IMR-90 (cell line): ENCODE data around the gene RPP40. TPM values are rescaled to one million over a fixed set of nuclear protein-coding genes. Genes with fewer than 3 reads are reported as not detected.

Source experiments
- ATAC-seq: fragments of 200-7000 bp; cut with Tn5 transposase; 2 replicates; pipeline ENCODE4 v1.9.1; 2020; ENCODE audit warnings: low read depth, mild to moderate bottlenecking, moderate library complexity
- BruUV-seq: library from RNA; stranded (reverse); fragments of 400-500 nt; replicated peaks from 2 replicates; lab custom pipeline; 2021; lab: Mats Ljungman, UMichigan
- CTCF ChIA-PET: fragments of 300-600 bp; formaldehyde crosslinking; extraction: SDS; loops from one replicate; lab custom pipeline; 2021; ENCODE audit warnings: antibody characterized with exemption; lab: Yijun Ruan, JAX
- POLR2A ChIA-PET: fragments of 300-600 bp; sonication (Branson Sonifier 250); formaldehyde crosslinking; loops from one replicate; lab custom pipeline; 2022; ENCODE audit warnings: antibody characterized with exemption; ENCODE audit not compliant: unreplicated experiment; lab: Charles Lee
- DNase-seq: peaks from one replicate; pipeline ENCODE4 v3.0.0; 2013
- H2AFZ ChIP-seq: replicated peaks from 2 replicates; pipeline ENCODE3; 2013; ENCODE audit warnings: low read length, mild to moderate bottlenecking; ENCODE audit not compliant: poor library complexity
- H2AK5ac ChIP-seq: 2 replicates; pipeline ENCODE4 v1.6.1; 2013; ENCODE audit warnings: low read depth, low read length, inconsistent platforms
- H2AK9ac ChIP-seq: replicated peaks from 2 replicates; pipeline ENCODE3; 2013; ENCODE audit warnings: mild to moderate bottlenecking, low read depth, low read length, moderate library complexity; ENCODE audit not compliant: poor library complexity
- H2BK120ac ChIP-seq: 2 replicates; pipeline ENCODE4 v1.6.1; 2013; ENCODE audit warnings: low read depth, low read length, inconsistent platforms
- H2BK15ac ChIP-seq: 3 replicates; pipeline ENCODE4 v1.6.1; 2013; ENCODE audit warnings: low read depth, low read length, inconsistent platforms
- H2BK20ac ChIP-seq: 2 replicates; pipeline ENCODE4 v1.6.1; 2013; ENCODE audit warnings: low read depth, mild to moderate bottlenecking, inconsistent platforms, low read length, moderate library complexity
- H2BK5ac ChIP-seq: 2 replicates; pipeline ENCODE4 v1.6.1; 2013; ENCODE audit warnings: mild to moderate bottlenecking, low read depth, low read length, inconsistent platforms; ENCODE audit not compliant: poor library complexity, severe bottlenecking
- H3K14ac ChIP-seq: replicated peaks from 2 replicates; pipeline ENCODE4 v1.6.1; 2013; ENCODE audit warnings: low read depth, low read length, inconsistent platforms
- H3K18ac ChIP-seq: 2 replicates; pipeline ENCODE4 v1.6.1; 2013; ENCODE audit warnings: low read depth, low read length, control low read depth
- H3K23ac ChIP-seq: 2 replicates; pipeline ENCODE4 v1.6.1; 2013; ENCODE audit warnings: low read depth, low read length, inconsistent platforms
- H3K27ac ChIP-seq: 2 replicates; pipeline ENCODE4 v1.5.1; 2013; ENCODE audit warnings: mild to moderate bottlenecking, control low read depth, low read length; ENCODE audit not compliant: insufficient read depth
- H3K27me3 ChIP-seq: 2 replicates; pipeline ENCODE4 v1.6.1; 2013; ENCODE audit warnings: low read length; ENCODE audit not compliant: control insufficient read depth, insufficient read depth
- H3K36me3 ChIP-seq: 2 replicates; pipeline ENCODE4 v1.6.1; 2013; ENCODE audit warnings: low read length, mixed read lengths; ENCODE audit not compliant: control insufficient read depth, insufficient read depth
- H3K4ac ChIP-seq: 2 replicates; pipeline ENCODE4 v1.6.1; 2013; ENCODE audit warnings: low read depth, low read length, inconsistent platforms
- H3K4me1 ChIP-seq: 2 replicates; pipeline ENCODE4 v1.6.1; 2013; ENCODE audit warnings: low read length, mixed read lengths; ENCODE audit not compliant: control insufficient read depth, insufficient read depth
- H3K4me2 ChIP-seq: 2 replicates; pipeline ENCODE4 v1.6.1; 2013; ENCODE audit warnings: low read depth, mild to moderate bottlenecking, control low read depth, low read length, moderate library complexity
- H3K4me3 ChIP-seq: 2 replicates; pipeline ENCODE4 v1.5.1; 2013; ENCODE audit warnings: low read depth, mild to moderate bottlenecking, control low read depth, low read length, moderate library complexity; ENCODE audit not compliant: insufficient read depth
- H3K56ac ChIP-seq: 2 replicates; pipeline ENCODE4 v1.6.1; 2013; ENCODE audit warnings: low read length, inconsistent platforms; ENCODE audit not compliant: insufficient read depth; ENCODE audit errors: extremely low read depth
- H3K79me1 ChIP-seq, 2 experiments: 2 replicates each; pipeline ENCODE4 v1.6.1; 2013; ENCODE audit warnings: low read length in 2 of 2, inconsistent platforms in 1 of 2, low read depth in 1 of 2
- H3K9ac ChIP-seq: 2 replicates; pipeline ENCODE4 v1.6.1; 2013; ENCODE audit warnings: low read depth, low read length, control low read depth
- H3K9me1 ChIP-seq: 2 replicates; pipeline ENCODE4 v1.6.1; 2013; ENCODE audit warnings: low read length, inconsistent platforms; ENCODE audit not compliant: insufficient read depth
- H3K9me3 ChIP-seq: 2 replicates; pipeline ENCODE4 v1.6.1; 2013; ENCODE audit warnings: low read length; ENCODE audit not compliant: control insufficient read depth, insufficient read depth
- H4K20me1 ChIP-seq: 2 replicates; pipeline ENCODE4 v1.6.1; 2013; ENCODE audit warnings: low read length, inconsistent platforms; ENCODE audit not compliant: insufficient read depth
- H4K5ac ChIP-seq: 2 replicates; pipeline ENCODE4 v1.6.1; 2013; ENCODE audit warnings: mild to moderate bottlenecking, low read depth, low read length, control low read depth
- H4K8ac ChIP-seq, 2 experiments: 2 replicates each; pipeline ENCODE4 v1.6.1; 2013; ENCODE audit warnings: low read depth in 2 of 2, low read length in 2 of 2, control low read depth in 1 of 2, inconsistent platforms in 1 of 2
- H4K91ac ChIP-seq: 2 replicates; pipeline ENCODE4 v1.6.1; 2013; ENCODE audit warnings: low read depth, low read length, inconsistent platforms; ENCODE audit not compliant: insufficient read depth
- BHLHE40 ChIP-seq: fragments of 150-350 bp; IDR thresholded peaks from 2 replicates; pipeline ENCODE4 v1.6.1; 2016; ENCODE audit warnings: mild to moderate bottlenecking, low read depth, low read length
- CEBPB ChIP-seq: IDR thresholded peaks from 2 replicates; pipeline ENCODE4 v1.6.1; 2012; ENCODE audit warnings: low read depth, low read length, improper control_type of control experiment
- FOS ChIP-seq: fragments of 150-350 bp; IDR thresholded peaks from 2 replicates; pipeline ENCODE4 v1.6.1; 2016; ENCODE audit warnings: low read depth, low read length
- MAFK ChIP-seq: IDR thresholded peaks from 2 replicates; pipeline ENCODE4 v1.6.1; 2012; ENCODE audit warnings: low read depth, low read length, improper control_type of control experiment
- NFE2L2 ChIP-seq: fragments of 150-350 bp; IDR thresholded peaks from 2 replicates; pipeline ENCODE4 v1.6.1; 2016; ENCODE audit warnings: low read depth, mild to moderate bottlenecking, low read length
- POLR2A ChIP-seq: IDR thresholded peaks from 2 replicates; pipeline ENCODE4 v1.6.1; 2012; ENCODE audit warnings: mild to moderate bottlenecking, low read depth, low read length
- RAD21 ChIP-seq: IDR thresholded peaks from 2 replicates; pipeline ENCODE4 v1.6.1; 2012; ENCODE audit warnings: low read length, improper control_type of control experiment
- RFX5 ChIP-seq: IDR thresholded peaks from 2 replicates; pipeline ENCODE4 v1.8.0; 2012; ENCODE audit warnings: low read depth, mild to moderate bottlenecking, low read length, moderate library complexity
- SMC3 ChIP-seq: fragments of 150-350 bp; IDR thresholded peaks from 2 replicates; pipeline ENCODE4 v1.6.1; 2016; ENCODE audit warnings: low read depth, mild to moderate bottlenecking, antibody characterized with exemption, low read length, moderate library complexity
- WGBS, 2 experiments: methylation state at CpG; one replicate each; pipeline versions ENCODE4 v1.1.5 to v1.1.7; 2013; ENCODE audit warnings: missing lambda C conversion rate in 2 of 2; ENCODE audit not compliant: insufficient read length in 1 of 2; ENCODE audit errors: extremely low coverage in 2 of 2; 5-methylcytosine and 5-hydroxymethylcytosine counted together
- dilution Hi-C: fragments of 300-500 bp; cut with HindIII; formaldehyde crosslinking; loops from one replicate; pipeline ENCODE4 v1.14.3; 2018; ENCODE audit warnings: low sequenced_read_pairs; ENCODE audit not compliant: unreplicated experiment
- in situ Hi-C: fragments of 300-500 bp; cut with MboI; formaldehyde crosslinking; loops from 3 replicates; pipeline ENCODE4 v1.14.3; 2019; ENCODE audit warnings: low sequenced_read_pairs, inconsistent platforms, mixed read lengths
- intact Hi-C: fragments of 100-400 bp; cut with micrococcal nuclease; formaldehyde crosslinking; loops from 2 replicates; pipeline ENCODE4 v1.10.0; 2022
- polyA plus RNA-seq, 3 experiments: library from polyadenylated mRNA; depleted of rRNA; stranded (reverse); fragments of >200 nt; gene quantifications; 2 replicates each; pipeline ENCODE4 v1.2.3, GENCODE V29; 2012; ENCODE audit warnings: low replicate concordance in 1 of 3
- total RNA-seq: library from RNA; depleted of rRNA; stranded (reverse); fragments of >200 nt; gene quantifications from 2 replicates; pipeline ENCODE4 v1.2.3, GENCODE V29; 2012
- TF ChIP-seq, protein P1 (sequence below): fragments of 150-350 bp; IDR thresholded peaks from 2 replicates; pipeline ENCODE4 v1.6.1; 2017; ENCODE audit warnings: mild to moderate bottlenecking, antibody characterized with exemption, low read length, low read depth
- TF ChIP-seq, protein P2 (sequence below): fragments of 150-350 bp; IDR thresholded peaks from 2 replicates; pipeline ENCODE4 v1.6.1; 2016; ENCODE audit warnings: low read depth, mild to moderate bottlenecking, low read length, moderate library complexity, borderline replicate concordance

The RPP40 gene
- total and polyA plus RNA-seq, 2 of the 4 experiments (the other 2 are of a cell fraction): 8.1 to 22.2 TPM

DNA sequence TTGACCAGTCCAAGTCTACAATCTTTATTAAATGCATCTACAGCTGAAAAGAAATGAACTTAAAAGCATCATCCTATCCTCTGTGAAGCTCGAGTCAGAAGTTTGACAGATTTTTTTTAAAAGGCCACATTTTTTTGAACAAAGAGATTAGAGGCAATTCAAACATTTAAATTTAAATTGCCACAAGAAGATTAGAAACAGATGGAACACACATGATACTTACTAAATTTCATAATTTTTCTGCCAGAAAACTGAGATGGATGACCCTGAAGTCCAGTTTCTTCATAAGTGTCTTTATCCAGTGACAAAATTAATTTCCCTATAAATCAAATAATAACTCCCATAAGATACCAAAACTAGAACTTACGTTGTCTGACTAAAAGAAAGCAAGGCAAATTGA, 4.3 kb downstream of the RPP40 start:
- Histone ChIP-seq H3K23ac (no peak overlapping the region), H3K27ac (no peak overlapping the region), H3K9me3 (no peaks in the 10 kb centered on the region), H4K5ac (no peak overlapping the region), H2BK120ac (no peak overlapping the region), H2AFZ (no peak overlapping the region), H2AK9ac (no peak overlapping the region), H3K56ac (no peak overlapping the region), H2BK5ac (no peak overlapping the region), H3K18ac (no peak overlapping the region), H4K8ac (no peak overlapping the region), H3K14ac (no peak overlapping the region), H3K27me3 (no peaks in the 10 kb centered on the region), H3K4ac (no peak overlapping the region), H4K20me1 (no peaks in the 10 kb centered on the region; the same call in 1 of the 2 replicates), H2AK5ac (no peak overlapping the region), H3K9me1 (peaks cover 4% of the 10 kb centered on the region; the same call in 1 of the 2 replicates), H3K4me3 (no peak overlapping the region), H2BK15ac (no peak overlapping the region), H3K4me1 (no peaks in the 10 kb centered on the region; the same call in 1 of the 2 replicates), H2BK20ac (no peak overlapping the region), H3K9ac (no peak overlapping the region), H3K79me1 (peaks cover 0 to 4% of the 10 kb centered on the region in 2 experiments; a peak in 1 of 4 replicates), H3K4me2 (no peak overlapping the region), H3K36me3 (peaks cover 7% of the 10 kb centered on the region), H4K91ac (no peak overlapping the region)
- intact Hi-C loops: no loop called here
- in situ Hi-C loops: no loop called here
- POLR2A ChIA-PET: no interaction called here
- no peak for TF ChIP-seq FOS
- TF ChIP-seq BHLHE40: no peak
- TF ChIP-seq, protein P1, sequence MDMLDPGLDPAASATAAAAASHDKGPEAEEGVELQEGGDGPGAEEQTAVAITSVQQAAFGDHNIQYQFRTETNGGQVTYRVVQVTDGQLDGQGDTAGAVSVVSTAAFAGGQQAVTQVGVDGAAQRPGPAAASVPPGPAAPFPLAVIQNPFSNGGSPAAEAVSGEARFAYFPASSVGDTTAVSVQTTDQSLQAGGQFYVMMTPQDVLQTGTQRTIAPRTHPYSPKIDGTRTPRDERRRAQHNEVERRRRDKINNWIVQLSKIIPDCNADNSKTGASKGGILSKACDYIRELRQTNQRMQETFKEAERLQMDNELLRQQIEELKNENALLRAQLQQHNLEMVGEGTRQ: no peak
- TF ChIP-seq SMC3: no peak
- no peak for TF ChIP-seq RAD21
- TF ChIP-seq, protein P2, sequence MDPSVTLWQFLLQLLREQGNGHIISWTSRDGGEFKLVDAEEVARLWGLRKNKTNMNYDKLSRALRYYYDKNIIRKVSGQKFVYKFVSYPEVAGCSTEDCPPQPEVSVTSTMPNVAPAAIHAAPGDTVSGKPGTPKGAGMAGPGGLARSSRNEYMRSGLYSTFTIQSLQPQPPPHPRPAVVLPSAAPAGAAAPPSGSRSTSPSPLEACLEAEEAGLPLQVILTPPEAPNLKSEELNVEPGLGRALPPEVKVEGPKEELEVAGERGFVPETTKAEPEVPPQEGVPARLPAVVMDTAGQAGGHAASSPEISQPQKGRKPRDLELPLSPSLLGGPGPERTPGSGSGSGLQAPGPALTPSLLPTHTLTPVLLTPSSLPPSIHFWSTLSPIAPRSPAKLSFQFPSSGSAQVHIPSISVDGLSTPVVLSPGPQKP: no peak
- no peak for TF ChIP-seq NFE2L2
- TF ChIP-seq MAFK: no peak
- TF ChIP-seq CEBPB: no peak
- TF ChIP-seq POLR2A: no peak
- no peak for TF ChIP-seq RFX5
- ATAC-seq (no peak), DNase-seq (no peak)
- WGBS, 2 experiments: no CpG with 5 or more reads among the region's 2 CpGs
- BruUV-seq: no TSS peak
- dilution Hi-C loops: no loop called here
- CTCF ChIA-PET: no interaction called here
